HL-60 (cell line): ENCODE results near the gene HSPH1.

Experiments used
- DNase-seq, 2 experiments: peaks; one replicate each; pipeline ENCODE4 v3.0.0-alpha.2; 2010 to 2020; ENCODE audit warnings: low read depth in 1 of 2, low spot score in 1 of 2
- H3K27ac ChIP-seq: fragments of 250-450 bp; sonication (Bioruptor Pico); replicated peaks from 2 replicates; pipeline ENCODE4 v1.5.1; 2020; ENCODE audit warnings: mild to moderate bottlenecking, moderate library complexity
- H3K27me3 ChIP-seq: fragments of 250-450 bp; sonication (Bioruptor Pico); 2 replicates; pipeline ENCODE4 v1.5.1; 2021; ENCODE audit warnings: mild to moderate bottlenecking, moderate library complexity; ENCODE audit not compliant: insufficient read depth, poor library complexity, severe bottlenecking
- H3K4me3 ChIP-seq: replicated peaks from 2 replicates; pipeline ENCODE4 v1.5.1; 2011; ENCODE audit warnings: mild to moderate bottlenecking, control low read depth, low read length; ENCODE audit not compliant: insufficient read depth
- CTCF ChIP-seq: IDR thresholded peaks from one replicate; pipeline ENCODE4 v1.5.1; 2011; ENCODE audit warnings: low read length, control low read depth, inconsistent platforms; ENCODE audit not compliant: insufficient read depth
- GABPA ChIP-seq: IDR thresholded peaks from 2 replicates; pipeline ENCODE4 v1.6.1; 2012; ENCODE audit warnings: low read depth
- POLR2AphosphoS5 ChIP-seq: IDR thresholded peaks from 2 replicates; pipeline ENCODE4 v1.6.1; 2012; ENCODE audit warnings: low read depth
- REST ChIP-seq: IDR thresholded peaks from 2 replicates; pipeline ENCODE4 v1.6.1; 2012; ENCODE audit warnings: low read depth; ENCODE audit not compliant: insufficient replicate concordance
- SPI1 ChIP-seq: IDR thresholded peaks from 2 replicates; pipeline ENCODE4 v1.6.1; 2012; ENCODE audit warnings: low read depth, mild to moderate bottlenecking, borderline replicate concordance

HSPH1 gene

GRCh38 chr13:31208559-31209122, 46.9 kb upstream of the HSPH1 start:
- H3K4me3 ChIP-seq, result no peak overlapping the region
- H3K27ac ChIP-seq, result no peak overlapping the region
- DNase-seq, result no peak
- H3K27me3 ChIP-seq, result no peaks in the 10 kb centered on the region
- TF ChIP-seq POLR2AphosphoS5, result no peak

GRCh38 chr13:31207661-31208552, 46.2 kb upstream of the HSPH1 start:
- TF ChIP-seq GABPA (no peak), SPI1 (no peak), POLR2AphosphoS5 (no peak)
- Histone ChIP-seq H3K27ac (no peak overlapping the region), H3K27me3 (no peaks in the 10 kb centered on the region), H3K4me3 (no peak overlapping the region)
- DNase-seq, result no peak

- DNase-seq, result no peak
- no peak for TF ChIP-seq SPI1
- no peak for TF ChIP-seq GABPA
- TF ChIP-seq POLR2AphosphoS5, result no peak
- TF ChIP-seq REST, result no peak
- no peak for TF ChIP-seq CTCF
- no peak overlapping the region for H3K4me3 ChIP-seq
These were observed 42.9 kb upstream of the HSPH1 start for GRCh38 chr13:31204592-31204991.

GRCh38 chr13:31201341-31202031, 39.8 kb upstream of the HSPH1 start:
- Histone ChIP-seq H3K27ac (no peak overlapping the region), H3K27me3 (no peaks in the 10 kb centered on the region), H3K4me3 (no peak overlapping the region)
- DNase-seq, result no peak
- TF ChIP-seq SPI1, result no peak
- no peak for TF ChIP-seq POLR2AphosphoS5
- TF ChIP-seq CTCF, result no peak
- no peak for TF ChIP-seq REST
- no peak for TF ChIP-seq GABPA

More at GRCh38 chr13:31204592-31204991, 42.9 kb upstream of the HSPH1 start:
- H3K27me3 ChIP-seq, result no peaks in the 10 kb centered on the region
- H3K27ac ChIP-seq, result no peak overlapping the region
